B cell (primary cell): ENCODE results near the gene SCARB1.

Experiments
- EZH2 ChIP-seq: IDR thresholded peaks from 2 replicates; pipeline ENCODE4 v1.6.1; 2012; ENCODE audit warnings: borderline replicate concordance, low read depth, mild to moderate bottlenecking, moderate library complexity, low read length; ENCODE audit not compliant: insufficient read depth, poor library complexity, severe bottlenecking
- TF ChIP-seq, protein P1 (sequence below): fragments of 200-600 bp; IDR thresholded peaks from one replicate; pipeline ENCODE4 v1.8.0; 2022; ENCODE audit warnings: antibody characterized with exemption, mild to moderate bottlenecking

DNA sequence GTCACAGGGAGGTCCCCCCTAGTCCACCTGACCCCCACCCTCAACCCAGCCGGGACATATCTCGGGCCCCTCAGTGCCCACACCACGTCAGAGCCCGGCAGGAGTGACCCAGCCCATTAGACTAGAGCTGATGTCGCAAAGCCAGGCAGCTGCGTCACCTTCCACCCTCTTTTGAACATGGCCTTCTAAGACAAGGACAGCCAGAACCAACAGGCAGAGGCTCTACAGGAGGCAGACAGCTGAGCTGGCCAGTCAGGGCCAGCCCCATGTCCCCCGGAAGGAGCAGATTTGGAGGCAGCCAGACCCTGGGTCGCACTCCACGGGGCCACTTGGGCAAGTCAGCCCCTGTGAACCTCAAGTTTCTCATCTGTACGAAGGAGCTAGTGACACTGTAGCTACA, 44.1 kb downstream of the SCARB1 start:
- TF ChIP-seq, protein P1, sequence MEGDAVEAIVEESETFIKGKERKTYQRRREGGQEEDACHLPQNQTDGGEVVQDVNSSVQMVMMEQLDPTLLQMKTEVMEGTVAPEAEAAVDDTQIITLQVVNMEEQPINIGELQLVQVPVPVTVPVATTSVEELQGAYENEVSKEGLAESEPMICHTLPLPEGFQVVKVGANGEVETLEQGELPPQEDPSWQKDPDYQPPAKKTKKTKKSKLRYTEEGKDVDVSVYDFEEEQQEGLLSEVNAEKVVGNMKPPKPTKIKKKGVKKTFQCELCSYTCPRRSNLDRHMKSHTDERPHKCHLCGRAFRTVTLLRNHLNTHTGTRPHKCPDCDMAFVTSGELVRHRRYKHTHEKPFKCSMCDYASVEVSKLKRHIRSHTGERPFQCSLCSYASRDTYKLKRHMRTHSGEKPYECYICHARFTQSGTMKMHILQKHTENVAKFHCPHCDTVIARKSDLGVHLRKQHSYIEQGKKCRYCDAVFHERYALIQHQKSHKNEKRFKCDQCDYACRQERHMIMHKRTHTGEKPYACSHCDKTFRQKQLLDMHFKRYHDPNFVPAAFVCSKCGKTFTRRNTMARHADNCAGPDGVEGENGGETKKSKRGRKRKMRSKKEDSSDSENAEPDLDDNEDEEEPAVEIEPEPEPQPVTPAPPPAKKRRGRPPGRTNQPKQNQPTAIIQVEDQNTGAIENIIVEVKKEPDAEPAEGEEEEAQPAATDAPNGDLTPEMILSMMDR, result no peak
- TF ChIP-seq EZH2, result no peak
